Adipocyte (in vitro differentiated cells): Measurements from ENCODE around the gene SELPLG.

Source experiments
- DNase-seq: peaks from one replicate; pipeline ENCODE4 v3.0.0-alpha.2; 2015; ENCODE audit warnings: low read depth
- H3K27me3 ChIP-seq: replicated peaks from 2 replicates; pipeline ENCODE4 v1.7.0; 2013; ENCODE audit warnings: mild to moderate bottlenecking, low read length, moderate library complexity; ENCODE audit not compliant: control insufficient read depth, insufficient read depth
- H3K36me3 ChIP-seq: 2 replicates; pipeline ENCODE4 v1.7.0; 2013; ENCODE audit warnings: low read length, mild to moderate bottlenecking, moderate library complexity; ENCODE audit not compliant: control insufficient read depth, insufficient read depth, severe bottlenecking
- H3K4me1 ChIP-seq: 2 replicates; pipeline ENCODE4 v1.7.0; 2013; ENCODE audit warnings: mild to moderate bottlenecking, low read length, moderate library complexity; ENCODE audit not compliant: control insufficient read depth, insufficient read depth
- H3K4me3 ChIP-seq: 2 replicates; pipeline ENCODE4 v1.7.0; 2013; ENCODE audit warnings: mild to moderate bottlenecking, low read length, moderate library complexity
- H3K9ac ChIP-seq: 2 replicates; pipeline ENCODE4 v1.7.0; 2013; ENCODE audit warnings: mild to moderate bottlenecking, low read length, moderate library complexity
- H3K9me3 ChIP-seq: 2 replicates; pipeline ENCODE4 v1.7.0; 2013; ENCODE audit warnings: mild to moderate bottlenecking, low read length, moderate library complexity; ENCODE audit not compliant: control insufficient read depth

Gene SELPLG

GRCh38 chr12:108606492-108606891, 27.2 kb downstream of the SELPLG start:
- Histone ChIP-seq H3K27me3 (no peaks in the 10 kb centered on the region), H3K4me1 (peaks cover 26% of the 10 kb centered on the region), H3K9me3 (no peaks in the 10 kb centered on the region), H3K4me3 (no peak overlapping the region), H3K9ac (no peak overlapping the region), H3K36me3 (no peaks in the 10 kb centered on the region)
- no peak for DNase-seq

GRCh38 chr12:108605690-108606406, 27.8 kb downstream of the SELPLG start:
- DNase-seq: no peak

GRCh38 chr12:108605000-108605689, 28.5 kb downstream of the SELPLG start:
- Histone ChIP-seq H3K4me3 (no peak overlapping the region), H3K36me3 (no peaks in the 10 kb centered on the region), H3K9ac (no peak overlapping the region), H3K9me3 (no peaks in the 10 kb centered on the region), H3K4me1 (peaks cover 13% of the 10 kb centered on the region), H3K27me3 (no peaks in the 10 kb centered on the region)
- DNase-seq: no peak

More at GRCh38 chr12:108605690-108606406, 27.8 kb downstream of the SELPLG start:
- Histone ChIP-seq H3K4me1 (peaks cover 20% of the 10 kb centered on the region), H3K36me3 (no peaks in the 10 kb centered on the region), H3K27me3 (no peaks in the 10 kb centered on the region), H3K9ac (no peak overlapping the region), H3K4me3 (no peak overlapping the region), H3K9me3 (no peaks in the 10 kb centered on the region)

- H3K4me1 ChIP-seq: peaks cover 5% of the 10 kb centered on the region
- H3K9me3 ChIP-seq: no peaks in the 10 kb centered on the region
- H3K4me3 ChIP-seq: no peak overlapping the region
- H3K9ac ChIP-seq: no peak overlapping the region
- no peak for DNase-seq
- no peaks in the 10 kb centered on the region for H3K27me3 ChIP-seq
- no peaks in the 10 kb centered on the region for H3K36me3 ChIP-seq
Observed at GRCh38 chr12:108604208-108604941, 29.3 kb downstream of the SELPLG start.

GRCh38 chr12:108603743-108604142, 30.0 kb downstream of the SELPLG start:
- no peaks in the 10 kb centered on the region for H3K27me3 ChIP-seq
- no peak for DNase-seq
- peaks cover 4% of the 10 kb centered on the region for H3K4me1 ChIP-seq
- no peaks in the 10 kb centered on the region for H3K36me3 ChIP-seq
- no peak overlapping the region for H3K9ac ChIP-seq
- H3K9me3 ChIP-seq: no peaks in the 10 kb centered on the region
- no peak overlapping the region for H3K4me3 ChIP-seq

GRCh38 chr12:108602976-108603704, 30.6 kb downstream of the SELPLG start:
- no peaks in the 10 kb centered on the region for H3K27me3 ChIP-seq
- DNase-seq: no peak
- no peak overlapping the region for H3K4me3 ChIP-seq
- no peaks in the 10 kb centered on the region for H3K9me3 ChIP-seq
- H3K36me3 ChIP-seq: no peaks in the 10 kb centered on the region
- H3K9ac ChIP-seq: no peak overlapping the region
- peaks cover 9% of the 10 kb centered on the region for H3K4me1 ChIP-seq

- H3K9ac ChIP-seq: no peak overlapping the region
- H3K27me3 ChIP-seq: no peaks in the 10 kb centered on the region
- no peak overlapping the region for H3K4me3 ChIP-seq
- peaks cover 14% of the 10 kb centered on the region for H3K4me1 ChIP-seq
- no peaks in the 10 kb centered on the region for H3K36me3 ChIP-seq
- no peaks in the 10 kb centered on the region for H3K9me3 ChIP-seq
- DNase-seq: no peak
Observed at GRCh38 chr12:108602209-108602705, 31.4 kb downstream of the SELPLG start.

- H3K4me3 ChIP-seq: no peak overlapping the region
- H3K9ac ChIP-seq: no peak overlapping the region
- no peaks in the 10 kb centered on the region for H3K36me3 ChIP-seq
- H3K4me1 ChIP-seq: peaks cover 22% of the 10 kb centered on the region
- no peaks in the 10 kb centered on the region for H3K9me3 ChIP-seq
- no peak for DNase-seq
- H3K27me3 ChIP-seq: no peaks in the 10 kb centered on the region
Observed at GRCh38 chr12:108600702-108601007, 33.0 kb downstream of the SELPLG start.

GRCh38 chr12:108599948-108600701, 33.6 kb downstream of the SELPLG start:
- Histone ChIP-seq H3K9me3 (no peaks in the 10 kb centered on the region), H3K27me3 (no peaks in the 10 kb centered on the region), H3K4me1 (peaks cover 19% of the 10 kb centered on the region), H3K4me3 (no peak overlapping the region), H3K9ac (no peak overlapping the region), H3K36me3 (no peaks in the 10 kb centered on the region)
- no peak for DNase-seq

- Histone ChIP-seq H3K4me3 (no peak overlapping the region), H3K4me1 (peaks cover 19% of the 10 kb centered on the region), H3K36me3 (no peaks in the 10 kb centered on the region), H3K9ac (no peak overlapping the region), H3K27me3 (no peaks in the 10 kb centered on the region), H3K9me3 (no peaks in the 10 kb centered on the region)
- no peak for DNase-seq
Observed at GRCh38 chr12:108599541-108599940, 34.2 kb downstream of the SELPLG start.
